ENCODE results near the gene CAMK2D. TPM values are rescaled to one million over a fixed set of nuclear protein-coding genes. Genes with fewer than 3 reads are reported as not detected.

CAMK2D gene
- total and polyA plus RNA-seq, 7 donors: 41.2 to 183 (median 83.8) TPM

- no peak for TF ChIP-seq CTCF (IDR thresholded peaks at IDR 0.05)
- DNase-seq: no peak
- H3K4me3 ChIP-seq: no peak overlapping the region
- peaks cover 6% of the 10 kb centered on the region for H3K9me3 ChIP-seq
- 32 to 36% (median 32%) methylated on average over 1 of the region's 1 CpG for WGBS, 3 donors
- peak in 3 of 4 donors; percentile 36 to 54 (median 48) for ATAC-seq
- no peaks in the 10 kb centered on the region for H3K27me3 ChIP-seq (ENCODE audit: insufficient read depth in 3 of 3, low read length in 2 of 3)
- H3K27ac ChIP-seq: peak overlapping the region; percentile 70
- intact Hi-C loops (cut with DNase I): no loop called here
- no peaks in the 10 kb centered on the region for H3K36me3 ChIP-seq (ENCODE audit: insufficient read depth in 1 of 2, low read depth in 1 of 2)
- peaks cover 28% of the 10 kb centered on the region for H3K4me1 ChIP-seq
Measured at GRCh38 chr4:113444386-113444785, 317.2 kb downstream of the CAMK2D start.

- ATAC-seq (no peak), DNase-seq (no peak)
- no peak overlapping the region for H3K4me3 ChIP-seq
- no peak for TF ChIP-seq CTCF (IDR thresholded peaks at IDR 0.05)
- H3K9me3 ChIP-seq: peaks cover 6% of the 10 kb centered on the region
- 69 to 77% (median 75%) methylated on average over 6 of the region's 6 CpGs for WGBS, 3 donors
- intact Hi-C loops (cut with DNase I): no loop called here
- no peaks in the 10 kb centered on the region for H3K27me3 ChIP-seq (ENCODE audit: insufficient read depth in 3 of 3, low read length in 2 of 3)
- H3K27ac ChIP-seq: no peak overlapping the region
- H3K4me1 ChIP-seq: peaks cover 28% of the 10 kb centered on the region
- no peaks in the 10 kb centered on the region for H3K36me3 ChIP-seq (ENCODE audit: insufficient read depth in 1 of 2, low read depth in 1 of 2)
Measured at GRCh38 chr4:113442826-113443225, 318.7 kb downstream of the CAMK2D start.

- DNase-seq: no peak
- H3K4me1 ChIP-seq: peaks cover 35% of the 10 kb centered on the region
- no peak overlapping the region for H3K27ac ChIP-seq
- no peak for TF ChIP-seq CTCF (IDR thresholded peaks at IDR 0.05)
- H3K4me3 ChIP-seq: no peak overlapping the region
- intact Hi-C loops (cut with DNase I): no loop called here
- 86 to 91% (median 87%) methylated on average over 4 of the region's 4 CpGs for WGBS, 3 donors
- no peak for ATAC-seq
- no peaks in the 10 kb centered on the region for H3K27me3 ChIP-seq (ENCODE audit: insufficient read depth in 3 of 3, low read length in 2 of 3)
- H3K36me3 ChIP-seq (ENCODE audit: insufficient read depth in 1 of 2, low read depth in 1 of 2): no peaks in the 10 kb centered on the region
- H3K9me3 ChIP-seq: no peaks in the 10 kb centered on the region
Measured at GRCh38 chr4:113440371-113440770, 321.2 kb downstream of the CAMK2D start.

- Histone ChIP-seq H3K4me3 (no peak overlapping the region), H3K27me3 (ENCODE audit: insufficient read depth in 3 of 3, low read length in 2 of 3) (no peaks in the 10 kb centered on the region), H3K36me3 (ENCODE audit: insufficient read depth in 1 of 2, low read depth in 1 of 2) (no peaks in the 10 kb centered on the region), H3K27ac (no peak overlapping the region), H3K4me1 (peaks cover 18% of the 10 kb centered on the region), H3K9me3 (no peaks in the 10 kb centered on the region)
- TF ChIP-seq CTCF (IDR thresholded peaks at IDR 0.05): no peak
- DNase-seq (no peak), ATAC-seq (no peak)
- intact Hi-C loops (cut with DNase I): no loop called here
- 90 to 91% (median 90%) methylated on average over 5 of the region's 5 CpGs for WGBS, 3 donors
Measured at GRCh38 chr4:113438596-113438995, 322.9 kb downstream of the CAMK2D start.

GRCh38 chr4:113437129-113437528 lies 324.4 kb downstream of the CAMK2D start:
- H3K27ac ChIP-seq: peak overlapping the region; percentile 1
- peaks cover 18% of the 10 kb centered on the region for H3K4me1 ChIP-seq
- H3K9me3 ChIP-seq: no peaks in the 10 kb centered on the region
- no peak for TF ChIP-seq CTCF (IDR thresholded peaks at IDR 0.05)
- 58 to 73% (median 64%) methylated on average over 3 of the region's 3 CpGs for WGBS, 3 donors
- intact Hi-C loops (cut with DNase I): no loop called here
- H3K36me3 ChIP-seq (ENCODE audit: insufficient read depth in 1 of 2, low read depth in 1 of 2): no peaks in the 10 kb centered on the region
- no peak overlapping the region for H3K4me3 ChIP-seq
- H3K27me3 ChIP-seq (ENCODE audit: insufficient read depth in 3 of 3, low read length in 2 of 3): no peaks in the 10 kb centered on the region
- ATAC-seq (peak in 1 of 4 donors; percentile 42), DNase-seq (no peak)

Data from psoas muscle (tissue), 8 donors.